Tibial artery (tissue), 4 donors: ENCODE data around the gene RSRC2.
A peak's percentile ranks its signal among the peaks of the same experiment; 100 is the strongest.
"Not testable (repeated sequence)": the region's sequence is repeated elsewhere in the genome, so short reads cannot be mapped to it uniquely, and the experiment has no call there.

Experiments used
- DNase-seq, 2 donors: peaks; one replicate each; pipeline ENCODE4 v3.0.0-alpha.2; 2019
- H3K27ac ChIP-seq, 2 donors: fragments of 200-600 bp; sonication (generic) in 1 of 2; 1 replicate in 1 of 2; 2 replicates in 1 of 2; pipeline ENCODE4 v1.5.1; 2018 to 2019; ENCODE audit warnings: mild to moderate bottlenecking in 1 of 2
- H3K27me3 ChIP-seq, 2 donors: fragments of 200-600 bp; sonication (generic) in 1 of 2; one replicate each; pipeline versions ENCODE4 v1.5.1 to v1.6.0; 2016 to 2019
- H3K36me3 ChIP-seq, 3 donors: fragments of 200-600 bp; sonication (generic) in 2 of 3; one replicate each; pipeline ENCODE4 v1.5.1; 2016 to 2019; ENCODE audit warnings: mild to moderate bottlenecking in 2 of 3
- H3K4me1 ChIP-seq, 4 donors: fragments of 200-600 bp; sonication (generic) in 2 of 4; 1 replicate in 3 of 4; 2 replicates in 1 of 4; pipeline ENCODE4 v1.5.1; 2016 to 2019
- H3K4me3 ChIP-seq, 2 donors: fragments of 200-600 bp; sonication (generic) in 1 of 2; 1 replicate in 1 of 2; 2 replicates in 1 of 2; pipeline ENCODE4 v1.5.1; 2018 to 2019; ENCODE audit warnings: mild to moderate bottlenecking in 2 of 2
- H3K9me3 ChIP-seq, 3 donors: fragments of 200-600 bp; sonication (generic) in 1 of 3; one replicate each; pipeline ENCODE4 v1.5.1; 2016 to 2019
- intact Hi-C: fragments of 100-400 bp; cut with DNase I; formaldehyde crosslinking; loops from one replicate; pipeline ENCODE4 v1.15.0; 2023; ENCODE audit warnings: low total_unique reads
- TF ChIP-seq, protein P1 (sequence below), 2 experiments: fragments of 200-600 bp in 1 of 2; fragments of 450-650 bp in 1 of 2; IDR thresholded peaks; one replicate each; pipeline ENCODE4 v1.5.1; 2017 to 2019; ENCODE audit warnings: antibody characterized with exemption in 2 of 2, mild to moderate bottlenecking in 1 of 2, moderate library complexity in 1 of 2

The RSRC2 gene

DNA sequence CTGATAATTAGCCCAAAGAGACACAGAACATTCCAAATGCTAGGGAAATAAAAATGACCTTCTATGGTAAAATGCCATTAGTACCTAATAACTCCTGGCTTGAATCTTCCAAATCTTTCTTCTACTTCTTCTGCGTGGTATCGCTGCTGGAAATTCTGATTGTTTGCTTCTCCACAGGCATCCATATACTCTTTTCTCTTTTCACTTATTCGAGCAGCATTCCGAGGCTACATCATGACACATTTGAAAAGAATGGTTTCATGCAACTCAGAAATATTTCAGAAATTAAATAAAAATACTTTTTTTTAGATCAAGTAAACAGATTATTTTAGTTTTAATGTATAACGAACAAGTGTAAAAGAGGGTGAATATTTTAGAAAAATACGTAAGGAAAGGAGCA, 44.9 kb downstream of the RSRC2 start:
- no peaks in the 10 kb centered on the region for H3K9me3 ChIP-seq
- no peaks in the 10 kb centered on the region for H3K27me3 ChIP-seq
- no peak overlapping the region for H3K27ac ChIP-seq
- H3K36me3 ChIP-seq, result peaks cover 66 to 97% (median 67%) of the 10 kb centered on the region in 3 donors
- no peak for DNase-seq
- no peak overlapping the region for H3K4me3 ChIP-seq
- no peaks in the 10 kb centered on the region for H3K4me1 ChIP-seq
- TF ChIP-seq, protein P1, sequence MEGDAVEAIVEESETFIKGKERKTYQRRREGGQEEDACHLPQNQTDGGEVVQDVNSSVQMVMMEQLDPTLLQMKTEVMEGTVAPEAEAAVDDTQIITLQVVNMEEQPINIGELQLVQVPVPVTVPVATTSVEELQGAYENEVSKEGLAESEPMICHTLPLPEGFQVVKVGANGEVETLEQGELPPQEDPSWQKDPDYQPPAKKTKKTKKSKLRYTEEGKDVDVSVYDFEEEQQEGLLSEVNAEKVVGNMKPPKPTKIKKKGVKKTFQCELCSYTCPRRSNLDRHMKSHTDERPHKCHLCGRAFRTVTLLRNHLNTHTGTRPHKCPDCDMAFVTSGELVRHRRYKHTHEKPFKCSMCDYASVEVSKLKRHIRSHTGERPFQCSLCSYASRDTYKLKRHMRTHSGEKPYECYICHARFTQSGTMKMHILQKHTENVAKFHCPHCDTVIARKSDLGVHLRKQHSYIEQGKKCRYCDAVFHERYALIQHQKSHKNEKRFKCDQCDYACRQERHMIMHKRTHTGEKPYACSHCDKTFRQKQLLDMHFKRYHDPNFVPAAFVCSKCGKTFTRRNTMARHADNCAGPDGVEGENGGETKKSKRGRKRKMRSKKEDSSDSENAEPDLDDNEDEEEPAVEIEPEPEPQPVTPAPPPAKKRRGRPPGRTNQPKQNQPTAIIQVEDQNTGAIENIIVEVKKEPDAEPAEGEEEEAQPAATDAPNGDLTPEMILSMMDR (IDR thresholded peaks at IDR 0.05), result no peak
- intact Hi-C loops, result no loop called here

DNA sequence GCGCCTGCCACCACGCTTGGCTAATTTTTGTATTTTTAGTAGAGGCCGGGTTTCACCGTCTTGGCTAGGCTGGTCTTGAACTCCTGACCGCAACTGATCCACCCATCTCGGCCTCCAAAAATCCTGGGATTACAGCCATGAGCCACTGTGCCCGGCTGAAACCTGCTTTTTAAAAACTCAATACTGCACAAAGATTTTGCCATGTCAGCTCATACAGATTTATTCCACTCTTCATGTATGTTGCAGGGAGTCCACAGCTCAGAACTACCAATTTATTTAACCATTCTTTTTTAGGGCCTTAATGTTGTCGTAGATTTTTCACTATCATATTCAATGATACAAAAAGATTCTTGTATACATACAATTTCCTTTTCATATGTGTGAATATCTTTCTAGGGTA, 46.0 kb downstream of the RSRC2 start:
- Histone ChIP-seq H3K36me3 (peaks cover 68 to 97% (median 77%) of the 10 kb centered on the region in 3 donors), H3K4me1 (no peaks in the 10 kb centered on the region), H3K27ac (no peak overlapping the region), H3K4me3 (no peak overlapping the region), H3K9me3 (no peaks in the 10 kb centered on the region), H3K27me3 (no peaks in the 10 kb centered on the region)
- DNase-seq, result no peak
- intact Hi-C loops, result no loop called here
- TF ChIP-seq, protein P1 (IDR thresholded peaks at IDR 0.05), result no peak

DNA sequence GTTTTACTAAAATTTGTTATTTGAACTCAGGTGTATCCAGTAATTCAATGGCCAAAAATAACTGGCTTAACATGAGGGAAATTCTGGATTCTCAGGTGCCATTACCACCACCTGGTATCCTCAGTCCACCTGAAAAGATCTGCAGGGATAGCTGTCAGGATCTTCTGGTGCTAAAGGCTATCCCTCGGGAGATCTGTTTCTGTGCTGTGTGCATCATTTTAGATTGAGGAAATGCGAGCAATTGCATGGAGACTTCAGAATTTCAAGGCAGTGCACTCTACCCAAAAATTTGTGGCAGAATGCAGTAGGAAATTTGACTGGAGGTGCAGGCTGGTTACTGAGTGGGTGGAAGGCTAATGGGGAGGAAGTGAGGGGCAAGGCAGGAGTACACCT, 52.4 kb downstream of the RSRC2 start:
- H3K4me1 ChIP-seq, result peaks cover 0 to 15% (median 9%) of the 10 kb centered on the region in 4 donors
- no peaks in the 10 kb centered on the region for H3K27me3 ChIP-seq
- intact Hi-C loops, result no loop called here
- no peak overlapping the region for H3K4me3 ChIP-seq
- DNase-seq, result no peak
- TF ChIP-seq, protein P1 (IDR thresholded peaks at IDR 0.05), result no peak
- no peak overlapping the region for H3K27ac ChIP-seq
- no peaks in the 10 kb centered on the region for H3K9me3 ChIP-seq
- peaks cover 48 to 72% (median 69%) of the 10 kb centered on the region in 3 donors for H3K36me3 ChIP-seq

DNA sequence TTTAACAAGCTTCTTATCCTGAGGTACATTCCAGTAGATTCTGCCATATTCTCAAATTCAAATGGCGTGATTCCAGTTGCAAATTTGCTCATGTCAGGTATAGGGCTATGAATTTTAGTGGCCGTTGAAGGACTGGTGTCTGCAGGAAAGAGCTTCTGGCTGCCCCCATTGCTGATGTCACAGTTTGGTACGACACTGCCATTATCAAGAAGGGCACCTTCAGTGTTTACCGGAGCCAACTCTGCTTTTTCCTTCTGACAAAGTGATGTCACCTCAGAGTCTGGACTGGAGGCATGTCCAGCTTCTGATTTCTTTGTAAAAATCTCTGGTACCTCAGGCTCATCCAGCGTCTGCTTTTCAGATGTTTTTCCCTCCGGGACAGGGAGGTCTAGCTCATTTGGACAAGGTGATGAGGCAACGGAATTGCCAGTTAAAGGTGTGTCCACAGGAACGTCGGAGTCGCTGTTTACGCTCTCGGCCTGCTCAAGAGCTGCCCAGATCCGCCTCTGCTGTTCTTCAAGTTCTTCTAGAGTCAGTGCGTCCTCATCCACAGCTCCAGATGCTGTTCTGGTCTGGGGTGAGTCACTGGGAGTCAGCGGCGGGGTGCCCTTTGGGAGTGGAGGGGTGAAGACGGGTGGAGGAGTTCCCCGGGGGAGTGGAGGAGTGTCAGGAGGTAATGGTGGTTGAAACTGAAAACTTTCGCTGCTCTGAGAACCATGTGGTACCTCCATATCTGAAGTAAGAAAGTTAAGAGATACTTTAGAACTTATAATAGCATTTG, 53.0 kb downstream of the RSRC2 start:
- TF ChIP-seq, protein P1 (IDR thresholded peaks at IDR 0.05), result no peak
- DNase-seq, result no peak
- intact Hi-C loops, result no loop called here
- H3K36me3 ChIP-seq, result peaks cover 42 to 66% (median 63%) of the 10 kb centered on the region in 3 donors
- peaks cover 0 to 15% (median 9%) of the 10 kb centered on the region in 4 donors for H3K4me1 ChIP-seq
- H3K9me3 ChIP-seq, result no peaks in the 10 kb centered on the region
- no peak overlapping the region for H3K27ac ChIP-seq
- no peak overlapping the region for H3K4me3 ChIP-seq
- H3K27me3 ChIP-seq, result no peaks in the 10 kb centered on the region

DNA sequence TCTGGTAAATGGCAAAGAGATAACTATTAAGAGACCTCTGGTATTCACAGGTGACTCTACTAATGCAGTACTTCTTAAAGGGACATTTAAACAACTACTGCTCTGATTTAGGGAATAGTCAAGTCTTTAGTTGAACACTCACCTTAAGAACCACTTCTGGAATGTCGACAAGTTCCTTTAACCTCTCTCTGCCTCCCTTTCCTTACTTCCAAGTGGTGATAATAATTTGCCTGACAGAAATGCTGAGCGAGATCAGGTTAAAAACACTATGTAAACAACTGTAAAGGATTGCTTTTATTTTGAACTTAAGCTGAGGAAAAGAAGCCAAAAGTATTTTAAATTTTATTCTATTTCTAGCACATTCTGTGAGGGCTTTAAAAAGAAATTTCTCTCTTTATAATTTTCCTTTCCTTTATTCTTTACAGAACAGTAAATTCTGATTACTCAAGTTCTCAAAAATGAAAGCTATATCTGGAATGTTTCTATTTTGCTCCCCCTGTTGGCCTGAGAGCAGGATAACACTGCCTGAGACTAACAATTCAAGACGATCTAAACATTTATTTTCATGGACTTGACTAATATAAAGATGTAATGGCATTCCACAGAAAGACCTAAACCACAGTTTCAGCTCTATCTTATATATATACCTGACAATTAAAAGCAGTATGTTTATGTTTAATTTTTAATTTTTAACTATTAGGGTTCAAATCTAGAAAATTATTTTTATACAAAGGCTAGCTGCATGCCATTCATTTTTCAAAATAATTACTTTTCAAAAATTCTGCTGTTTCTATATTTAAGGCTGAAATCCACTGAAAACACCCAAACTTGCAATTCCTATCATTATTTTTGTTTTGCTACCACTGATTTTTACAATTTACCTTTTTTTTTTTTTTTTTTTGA, 55.2 kb downstream of the RSRC2 start:
- no peak for DNase-seq

DNA sequence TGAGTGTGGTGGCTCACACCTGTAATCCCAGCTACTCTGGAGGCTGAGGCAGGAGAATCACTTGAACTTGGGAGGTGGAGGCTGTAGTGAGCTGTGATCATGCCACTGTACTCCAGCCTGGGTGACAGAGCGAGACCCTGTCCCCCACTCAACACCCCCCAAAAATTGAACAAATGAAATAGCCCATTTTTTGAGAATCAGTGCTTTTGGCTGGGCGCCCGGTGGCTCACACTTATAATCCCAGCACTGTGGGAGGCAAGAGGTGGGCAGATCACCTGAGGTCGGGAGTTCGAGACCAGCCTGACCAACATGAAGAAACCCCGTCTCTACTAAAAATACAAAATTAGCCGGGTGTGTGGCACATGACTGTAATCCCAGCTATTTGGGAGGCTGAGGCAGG, 56.2 kb downstream of the RSRC2 start:
- H3K27me3 ChIP-seq, DNase-seq, intact Hi-C loops, H3K9me3 ChIP-seq, H3K4me3 ChIP-seq: not testable (repeated sequence)
- Histone ChIP-seq H3K4me1 (peaks cover 0 to 15% (median 9%) of the 10 kb centered on the region in 4 donors), H3K36me3 (peaks cover 14 to 34% (median 33%) of the 10 kb centered on the region in 3 donors), H3K27ac (peak overlapping the region; percentile 58 to 60)

More for the DNA sequence above, 55.2 kb downstream of the RSRC2 start:
- Histone ChIP-seq H3K27me3 (no peaks in the 10 kb centered on the region), H3K27ac (peak overlapping the region; percentile 58 to 60), H3K4me3 (no peak overlapping the region), H3K36me3 (peaks cover 24 to 44% (median 43%) of the 10 kb centered on the region in 3 donors), H3K4me1 (peaks cover 0 to 15% (median 9%) of the 10 kb centered on the region in 4 donors), H3K9me3 (no peaks in the 10 kb centered on the region)
- intact Hi-C loops, result no loop called here
- TF ChIP-seq, protein P1 (IDR thresholded peaks at IDR 0.05), result peak; percentile 81 to 83

DNA sequence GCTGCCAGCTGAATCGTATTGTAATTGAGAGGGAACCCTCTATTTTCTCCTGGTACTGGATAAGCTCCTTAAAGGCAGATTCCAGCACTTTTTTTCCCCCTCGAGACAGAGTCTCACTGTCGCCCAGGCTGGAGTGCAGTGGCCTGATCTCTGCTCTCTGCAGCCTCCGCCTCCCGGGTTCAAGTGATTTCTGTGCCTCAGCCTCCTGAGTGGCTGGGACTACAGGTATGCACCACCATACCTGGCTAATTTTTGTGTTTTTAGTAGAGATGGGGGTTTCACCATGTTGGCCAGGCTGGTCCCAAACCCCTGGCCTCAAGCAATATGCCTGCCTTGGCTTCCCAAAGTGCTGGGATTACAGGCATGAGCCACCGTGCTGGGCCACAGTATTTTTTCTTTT, 56.9 kb downstream of the RSRC2 start:
- H3K27me3 ChIP-seq, DNase-seq, H3K27ac ChIP-seq, intact Hi-C loops, H3K4me3 ChIP-seq, H3K9me3 ChIP-seq: not testable (repeated sequence)
- Histone ChIP-seq H3K4me1 (peaks cover 0 to 16% (median 9%) of the 10 kb centered on the region in 4 donors), H3K36me3 (peaks cover 7 to 27% (median 26%) of the 10 kb centered on the region in 3 donors)
